Esophagus muscularis mucosa (tissue), 4 donors: ENCODE data around the gene BICD2.

ENCODE experiments used
- CTCF ChIP-seq, 3 experiments: fragments of 200-600 bp in 2 of 3; fragments of 450-650 bp in 1 of 3; sonication (generic) in 2 of 3; IDR thresholded peaks; one replicate each; pipeline ENCODE4 v1.5.1; 2017 to 2019; ENCODE audit warnings: antibody characterized with exemption in 3 of 3, mild to moderate bottlenecking in 2 of 3, moderate library complexity in 1 of 3
- EP300 ChIP-seq: sonication (generic); formaldehyde crosslinking; IDR thresholded peaks from one replicate; pipeline ENCODE4 v1.6.1; 2017; ENCODE audit warnings: antibody characterized with exemption
- POLR2A ChIP-seq: fragments of 450-650 bp; IDR thresholded peaks from one replicate; pipeline ENCODE4 v1.6.1; 2017; ENCODE audit warnings: antibody characterized with exemption, moderate library complexity, mild to moderate bottlenecking, low read depth
- POLR2AphosphoS5 ChIP-seq, 2 donors: sonication (generic); formaldehyde crosslinking; IDR thresholded peaks; one replicate each; pipeline ENCODE4 v1.6.1; 2017; ENCODE audit warnings: antibody characterized with exemption in 2 of 2

GRCh38 chr9:92714787-92715487 lies 49.7 kb downstream of the BICD2 start:
- TF ChIP-seq CTCF (IDR thresholded peaks at IDR 0.05) (no peak), POLR2A (no peak), EP300 (no peak), POLR2AphosphoS5 (IDR thresholded peaks at IDR 0.05) (no peak)
